ENCODE data around the gene STAT6. TPM values are rescaled to one million over a fixed set of nuclear protein-coding genes. Genes with fewer than 3 reads are reported as not detected.

Gene STAT6
- total RNA-seq, 1 donor from 2014 or later = 304 TPM

GRCh38 chr12:57107456-57108155 lies 3.6 kb downstream of the STAT6 start:
- Mint-ChIP-seq H3K9me3 (no peaks in the 10 kb centered on the region), H3K27me3 (no peaks in the 10 kb centered on the region), H3K27ac (peak overlapping the region; percentile 1), H3K4me3 (peak overlapping the region; percentile 57), H3K4me1 (peaks cover 47% of the 10 kb centered on the region), H3K36me3 (ENCODE audit: low read depth) (peaks cover 61% of the 10 kb centered on the region)
- no peak for DNase-seq
- intact Hi-C loops (cut with micrococcal nuclease) = no loop called here

DNA sequence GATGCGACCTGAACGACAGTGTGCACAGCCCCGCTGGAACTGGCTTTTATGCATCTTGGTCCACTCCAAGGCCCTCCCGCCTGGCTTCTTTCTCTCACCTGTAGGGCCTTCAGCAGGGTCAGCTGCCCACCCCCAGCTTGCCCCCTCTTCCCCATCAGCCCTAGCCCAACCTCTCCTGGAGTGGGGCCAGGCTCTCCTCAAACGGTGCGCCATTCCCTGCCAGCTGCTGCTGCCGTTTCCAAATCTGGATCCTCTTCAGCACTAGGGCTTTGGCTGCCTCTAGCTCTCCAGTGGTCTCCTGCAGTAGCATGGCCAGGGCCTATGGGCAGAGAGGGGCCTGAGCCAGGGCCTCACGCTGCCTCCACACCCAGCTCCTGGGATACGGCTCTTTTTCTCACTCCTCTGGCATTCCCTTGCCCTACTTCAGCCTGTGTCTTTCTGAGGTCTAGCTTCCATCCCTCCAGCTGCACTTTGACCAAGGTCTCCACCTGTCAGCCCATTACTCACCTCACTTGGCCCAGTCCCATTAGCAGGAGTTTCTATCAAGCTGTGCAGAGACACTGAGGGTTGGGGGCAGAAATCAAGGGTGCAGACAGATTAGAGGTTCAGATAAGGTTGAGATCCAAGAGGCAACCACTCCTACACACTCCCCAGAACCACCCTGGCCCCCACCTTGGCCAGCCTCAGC lies 5.0 kb downstream of the STAT6 start:
- DNase-seq = no peak
- Mint-ChIP-seq H3K9me3 (no peaks in the 10 kb centered on the region), H3K27me3 (no peaks in the 10 kb centered on the region), H3K27ac (peak overlapping the region; percentile 41), H3K36me3 (ENCODE audit: low read depth) (peaks cover 73% of the 10 kb centered on the region), H3K4me3 (no peak overlapping the region), H3K4me1 (peaks cover 38% of the 10 kb centered on the region)
- intact Hi-C loops (cut with micrococcal nuclease) = no loop called here

GRCh38 chr12:57105011-57105753 lies 6.0 kb downstream of the STAT6 start:
- no peak overlapping the region for H3K27ac Mint-ChIP-seq
- H3K9me3 Mint-ChIP-seq = no peaks in the 10 kb centered on the region
- H3K27me3 Mint-ChIP-seq = no peaks in the 10 kb centered on the region
- peaks cover 40% of the 10 kb centered on the region for H3K4me1 Mint-ChIP-seq
- H3K36me3 Mint-ChIP-seq (ENCODE audit: low read depth) = peaks cover 74% of the 10 kb centered on the region
- DNase-seq = no peak
- H3K4me3 Mint-ChIP-seq = no peak overlapping the region
- intact Hi-C loops (cut with micrococcal nuclease) = no loop called here

GRCh38 chr12:57104292-57104910 lies 6.8 kb downstream of the STAT6 start:
- Mint-ChIP-seq H3K4me1 (peaks cover 36% of the 10 kb centered on the region), H3K27ac (no peak overlapping the region), H3K9me3 (no peaks in the 10 kb centered on the region), H3K27me3 (no peaks in the 10 kb centered on the region), H3K4me3 (no peak overlapping the region), H3K36me3 (ENCODE audit: low read depth) (peaks cover 80% of the 10 kb centered on the region)
- intact Hi-C loops (cut with micrococcal nuclease) = no loop called here
- DNase-seq = no peak

DNA sequence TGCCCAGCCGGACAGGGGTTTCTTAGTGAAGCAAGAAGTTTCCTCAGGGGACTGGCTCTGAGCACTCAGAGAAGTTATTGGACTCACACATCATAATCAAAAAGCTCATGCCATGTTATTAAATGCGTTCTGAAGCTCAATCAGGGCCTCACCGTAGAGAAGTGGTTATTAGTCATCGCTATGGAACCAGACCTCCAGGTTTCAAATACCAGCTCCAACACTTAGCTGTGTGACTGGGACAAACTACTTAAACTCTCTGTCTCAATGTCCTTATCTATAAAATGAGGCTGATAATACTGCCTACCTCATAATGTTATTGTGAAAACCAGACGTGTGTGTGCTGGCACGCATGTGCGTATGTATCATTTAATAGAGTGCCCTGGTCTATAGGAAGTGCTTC lies 7.3 kb downstream of the STAT6 start:
- no peak overlapping the region for H3K4me3 Mint-ChIP-seq
- DNase-seq = no peak
- no peaks in the 10 kb centered on the region for H3K9me3 Mint-ChIP-seq
- intact Hi-C loops (cut with micrococcal nuclease) = no loop called here
- no peaks in the 10 kb centered on the region for H3K27me3 Mint-ChIP-seq
- H3K36me3 Mint-ChIP-seq (ENCODE audit: low read depth) = peaks cover 83% of the 10 kb centered on the region
- peaks cover 39% of the 10 kb centered on the region for H3K4me1 Mint-ChIP-seq
- no peak overlapping the region for H3K27ac Mint-ChIP-seq

DNA sequence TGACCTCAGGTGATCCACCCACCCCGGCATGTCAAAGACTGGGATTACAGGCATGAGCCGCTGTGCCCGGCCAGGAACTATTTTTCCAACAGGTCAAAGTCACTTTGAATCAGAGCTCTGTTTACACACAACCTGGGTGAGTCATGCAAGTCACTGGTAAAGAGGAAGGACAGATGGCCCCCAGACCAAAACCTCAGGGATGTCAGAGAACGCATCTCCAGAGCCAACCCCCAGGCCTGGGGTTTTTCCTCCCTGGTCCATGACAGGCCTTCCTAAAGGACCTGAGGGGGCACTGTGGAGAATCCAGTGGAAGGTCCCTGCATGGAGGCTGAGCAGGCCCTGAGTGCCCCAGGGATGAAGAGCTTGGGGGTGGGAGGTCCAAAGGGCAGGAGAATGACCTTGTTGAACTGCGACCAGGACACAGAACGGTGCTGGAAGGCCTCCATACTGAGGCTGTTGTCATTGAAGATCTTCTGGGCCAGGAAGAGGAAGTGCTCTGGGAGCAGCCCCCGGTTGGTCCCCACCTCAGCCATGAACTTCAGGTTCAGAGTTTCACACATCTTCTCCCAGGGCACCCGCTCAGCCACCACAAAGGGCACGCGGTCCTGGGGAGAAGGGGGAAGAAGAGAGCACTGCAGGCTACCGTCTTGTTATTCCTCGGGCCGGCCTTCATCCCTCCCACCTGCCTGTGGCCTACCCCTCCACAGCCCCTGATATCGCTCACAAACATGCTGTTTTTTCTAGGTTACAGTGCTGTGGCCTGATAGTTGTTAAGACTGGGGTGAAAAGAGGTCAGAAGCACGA lies 9.1 kb downstream of the STAT6 start:
- peaks cover 28% of the 10 kb centered on the region for H3K4me1 Mint-ChIP-seq

DNA sequence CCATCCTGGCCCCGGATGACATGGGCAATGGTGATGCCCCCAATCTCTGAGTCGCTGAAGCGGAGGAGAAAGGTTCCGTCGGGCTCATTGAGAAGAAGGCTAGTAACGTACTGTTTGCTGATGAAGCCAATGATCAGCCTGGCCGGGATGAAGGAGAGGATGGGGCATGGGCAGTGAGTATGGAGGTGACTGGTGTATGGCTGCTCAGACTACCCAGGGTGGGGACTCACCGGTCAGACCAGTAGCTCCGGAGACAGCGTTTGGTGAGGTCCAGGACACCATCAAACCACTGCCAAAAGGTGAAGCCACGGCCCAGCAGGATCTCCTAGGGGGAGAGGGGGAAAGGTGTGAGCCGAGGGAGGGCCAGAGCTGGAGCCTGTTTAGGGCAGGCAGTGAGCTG lies 11.4 kb downstream of the STAT6 start:
- Mint-ChIP-seq H3K4me1 (peaks cover 34% of the 10 kb centered on the region), H3K36me3 (ENCODE audit: low read depth) (peaks cover 76% of the 10 kb centered on the region), H3K4me3 (no peak overlapping the region), H3K9me3 (no peaks in the 10 kb centered on the region), H3K27ac (peak overlapping the region; percentile 26), H3K27me3 (no peaks in the 10 kb centered on the region)
- DNase-seq = no peak
- intact Hi-C loops (cut with micrococcal nuclease) = no loop called here

More for the DNA sequence above, 9.1 kb downstream of the STAT6 start:
- H3K36me3 Mint-ChIP-seq (ENCODE audit: low read depth) = peaks cover 78% of the 10 kb centered on the region
- no peak for DNase-seq
- peak overlapping the region; percentile 53 for H3K27ac Mint-ChIP-seq
- no peak overlapping the region for H3K4me3 Mint-ChIP-seq
- H3K27me3 Mint-ChIP-seq = no peaks in the 10 kb centered on the region
- intact Hi-C loops (cut with micrococcal nuclease) = no loop called here
- H3K9me3 Mint-ChIP-seq = no peaks in the 10 kb centered on the region

DNA sequence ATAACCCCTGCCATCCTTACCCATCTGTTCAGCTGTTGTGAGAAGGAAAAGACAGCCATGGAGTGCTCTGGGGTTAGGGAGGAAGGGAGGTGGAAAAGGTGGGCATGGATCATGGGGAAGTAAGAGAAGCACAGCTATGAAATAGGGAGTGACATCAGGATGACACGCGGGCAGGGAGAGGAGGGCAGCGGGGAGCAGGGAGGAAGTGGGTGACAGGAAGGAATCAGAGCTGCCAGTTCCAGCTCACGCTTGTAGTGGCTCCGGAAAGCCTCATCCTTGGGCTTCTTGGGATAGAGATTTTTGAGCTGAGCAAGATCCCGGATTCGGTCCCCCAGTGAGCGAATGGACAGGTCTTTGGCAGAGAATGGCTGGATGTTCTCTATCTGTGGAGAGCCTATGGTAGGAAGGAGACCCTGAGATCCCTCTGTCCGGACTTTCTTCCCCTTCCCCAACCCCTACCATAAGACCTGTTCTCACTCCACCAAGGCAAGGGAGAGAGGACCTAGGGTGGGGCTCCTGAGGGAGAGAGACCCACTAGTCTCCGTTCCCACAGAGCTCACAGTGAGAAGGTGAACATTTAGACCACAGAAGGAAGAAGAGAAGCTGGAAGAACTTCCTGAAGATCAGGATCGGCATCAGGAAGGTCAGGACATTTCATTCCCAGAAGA lies 12.0 kb downstream of the STAT6 start:
- no peaks in the 10 kb centered on the region for H3K9me3 Mint-ChIP-seq
- no peak for DNase-seq
- peak overlapping the region; percentile 43 for H3K27ac Mint-ChIP-seq
- H3K4me3 Mint-ChIP-seq = no peak overlapping the region
- peaks cover 37% of the 10 kb centered on the region for H3K4me1 Mint-ChIP-seq
- no peaks in the 10 kb centered on the region for H3K27me3 Mint-ChIP-seq
- intact Hi-C loops (cut with micrococcal nuclease) = no loop called here
- H3K36me3 Mint-ChIP-seq (ENCODE audit: low read depth) = peaks cover 74% of the 10 kb centered on the region

- H3K4me3 Mint-ChIP-seq = no peak overlapping the region
- no peak overlapping the region for H3K27ac Mint-ChIP-seq
- peaks cover 71% of the 10 kb centered on the region for H3K36me3 Mint-ChIP-seq (ENCODE audit: low read depth)
- no peak for DNase-seq
- H3K9me3 Mint-ChIP-seq = no peaks in the 10 kb centered on the region
- peaks cover 38% of the 10 kb centered on the region for H3K4me1 Mint-ChIP-seq
- intact Hi-C loops (cut with micrococcal nuclease) = no loop called here
- no peaks in the 10 kb centered on the region for H3K27me3 Mint-ChIP-seq
Measured at GRCh38 chr12:57098546-57098945, 12.6 kb downstream of the STAT6 start.

DNA sequence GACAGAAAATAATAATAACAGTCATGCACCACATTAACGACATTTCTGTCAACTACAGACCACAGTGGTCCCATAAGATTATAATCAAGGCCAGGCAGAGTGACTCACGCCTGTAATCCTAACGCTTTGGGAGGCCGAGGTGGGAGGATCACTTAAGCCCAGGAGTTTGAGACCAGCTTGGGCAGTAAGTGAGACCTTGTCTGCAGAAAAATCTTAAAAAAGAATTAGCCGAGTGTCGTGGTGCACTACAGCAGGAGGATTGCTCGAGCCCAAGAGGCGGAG lies 13.7 kb downstream of the STAT6 start:
- Mint-ChIP-seq H3K9me3 (no peaks in the 10 kb centered on the region), H3K36me3 (ENCODE audit: low read depth) (peaks cover 73% of the 10 kb centered on the region), H3K27me3 (no peaks in the 10 kb centered on the region), H3K4me1 (peaks cover 48% of the 10 kb centered on the region), H3K4me3 (no peak overlapping the region), H3K27ac (no peak overlapping the region)
- DNase-seq = no peak
- intact Hi-C loops (cut with micrococcal nuclease) = no loop called here

DNA sequence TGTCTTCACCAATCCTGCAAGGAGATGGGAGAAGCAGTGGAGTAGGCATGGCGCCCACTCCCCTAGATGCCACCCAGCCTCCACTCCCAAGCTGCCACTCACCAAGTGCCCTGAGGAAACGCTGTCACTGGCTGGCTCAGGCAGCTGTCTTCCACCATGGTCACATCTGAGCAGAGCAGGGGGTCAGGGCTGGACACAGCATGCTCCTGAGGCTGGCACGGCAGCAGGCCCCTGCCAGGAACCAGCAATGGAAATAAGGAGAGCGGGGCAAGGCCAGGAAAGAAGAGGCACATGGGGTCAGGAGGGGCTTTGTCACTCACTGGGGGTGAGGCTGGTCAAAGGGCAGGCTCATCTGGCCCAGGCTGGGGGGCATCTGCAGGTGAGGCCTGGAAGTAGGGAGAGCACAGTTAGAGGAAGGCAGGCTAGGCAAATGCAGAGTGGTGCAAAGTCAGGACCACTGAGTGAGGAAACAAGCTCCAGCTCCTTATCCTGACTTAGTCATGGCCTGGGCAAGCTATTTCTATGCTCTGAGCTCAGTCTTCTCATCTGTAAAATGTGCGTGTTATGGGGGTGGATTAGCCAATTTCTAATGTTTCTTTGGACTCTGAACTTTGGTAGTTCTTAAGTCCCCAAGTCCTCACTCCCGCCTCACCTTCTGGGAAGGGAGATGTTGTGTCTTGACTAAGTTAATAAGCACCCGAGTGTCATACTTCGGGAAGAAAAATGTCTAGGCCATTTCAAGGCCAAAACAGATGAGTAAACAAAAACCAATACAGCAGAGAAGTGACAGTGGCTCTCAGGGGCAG lies 14.2 kb downstream of the STAT6 start:
- H3K4me3 Mint-ChIP-seq = no peak overlapping the region

DNA sequence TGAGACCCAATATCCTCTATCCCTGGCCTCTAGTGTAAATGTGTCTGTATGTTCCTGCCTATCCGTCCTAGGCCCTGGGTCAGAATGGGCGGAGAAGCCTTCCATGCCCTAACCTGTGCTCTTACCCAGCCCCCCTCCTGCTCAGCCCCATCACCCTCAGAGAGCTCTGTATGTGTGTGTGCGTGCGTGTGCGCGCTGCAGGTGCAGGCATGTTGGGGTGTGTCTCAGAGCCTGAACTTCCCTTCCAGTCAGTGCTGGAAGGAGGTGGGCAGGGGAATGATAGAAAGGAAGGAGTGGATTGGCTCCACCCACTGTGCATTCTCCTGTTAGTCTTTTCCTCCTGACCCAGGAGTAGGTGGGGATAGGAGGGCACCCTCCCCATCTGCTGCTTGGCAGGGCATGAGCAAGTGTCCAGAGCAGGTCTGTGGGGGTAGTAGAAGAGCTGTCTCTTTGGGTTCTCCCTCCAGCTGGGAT lies 15.0 kb downstream of the STAT6 start:
- H3K36me3 Mint-ChIP-seq (ENCODE audit: low read depth) = peaks cover 75% of the 10 kb centered on the region
- H3K4me1 Mint-ChIP-seq = peaks cover 56% of the 10 kb centered on the region

More for the DNA sequence above, 14.2 kb downstream of the STAT6 start:
- peaks cover 50% of the 10 kb centered on the region for H3K4me1 Mint-ChIP-seq
- H3K27me3 Mint-ChIP-seq = no peaks in the 10 kb centered on the region
- no peaks in the 10 kb centered on the region for H3K9me3 Mint-ChIP-seq
- H3K36me3 Mint-ChIP-seq (ENCODE audit: low read depth) = peaks cover 73% of the 10 kb centered on the region
- no peak for DNase-seq
- peak overlapping the region; percentile 77 for H3K27ac Mint-ChIP-seq
- intact Hi-C loops (cut with micrococcal nuclease) = no loop called here

More for the DNA sequence above, 15.0 kb downstream of the STAT6 start:
- intact Hi-C loops (cut with micrococcal nuclease) = no loop called here
- Mint-ChIP-seq H3K4me3 (no peak overlapping the region), H3K27me3 (no peaks in the 10 kb centered on the region), H3K9me3 (no peaks in the 10 kb centered on the region), H3K27ac (peak overlapping the region; percentile 77)
- no peak for DNase-seq

Measured in activated CD4-positive, alpha-beta T cell treated with anti-CD3 and anti-CD28 coated beads, Interleukin-2, amount 10 ng/mL, durations not matched to agents 24 days and 14 days (primary cell).